Thyroid gland (tissue), 4 donors: ENCODE results near the gene CAMTA1.

Experiments
- CTCF ChIP-seq, 6 experiments: fragments of 200-600 bp in 3 of 6; fragments of 450-650 bp in 3 of 6; sonication (generic) in 3 of 6; IDR thresholded peaks; one replicate each; pipeline ENCODE4 v1.5.1; 2016 to 2019; ENCODE audit warnings: antibody characterized with exemption in 6 of 6, mild to moderate bottlenecking in 2 of 6, inconsistent platforms in 1 of 6, moderate library complexity in 1 of 6
- POLR2A ChIP-seq, 2 donors: fragments of 450-650 bp; IDR thresholded peaks; one replicate each; pipeline ENCODE4 v1.6.1; 2017; ENCODE audit warnings: antibody characterized with exemption in 2 of 2, mild to moderate bottlenecking in 2 of 2, moderate library complexity in 1 of 2

DNA sequence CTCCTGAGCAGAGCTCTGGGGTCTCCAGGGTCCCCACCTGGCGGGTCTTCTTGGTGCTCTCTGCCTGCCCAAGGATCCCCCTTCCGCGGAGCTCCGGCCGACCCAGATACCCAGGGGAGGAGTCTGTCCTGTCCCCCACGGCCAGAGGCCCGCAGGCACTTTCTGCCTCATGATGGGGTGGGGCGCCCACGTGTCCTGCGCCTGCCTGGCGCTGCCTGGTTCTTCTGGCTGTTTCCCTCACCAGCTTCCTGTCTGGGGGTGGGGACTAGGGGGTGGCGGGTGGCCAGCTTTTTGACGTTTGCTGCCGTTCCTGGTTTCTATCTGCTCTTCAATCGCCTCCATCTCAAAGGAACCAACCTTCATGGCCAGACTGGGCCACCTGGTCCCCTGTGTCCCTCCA lies 672.6 kb downstream of the CAMTA1 start:
- no peak for TF ChIP-seq CTCF (IDR thresholded peaks at IDR 0.05)
- TF ChIP-seq POLR2A (IDR thresholded peaks at IDR 0.05) = no peak
